ENCODE measurements around the gene SOX11.

GRCh38 chr2:5672749-5673144, 19.4 kb upstream of the SOX11 start:
- TF ChIP-seq RARB (CRISPR knock-in tag; IDR thresholded peaks at IDR 0.05) (no peak), SNAI2 (CRISPR knock-in tag; IDR thresholded peaks at IDR 0.05) (no peak), PATZ1 (CRISPR knock-in tag; IDR thresholded peaks at IDR 0.05; ENCODE audit: borderline replicate concordance) (no peak), TSHZ2 (CRISPR knock-in tag; IDR thresholded peaks at IDR 0.05) (no peak), CREB5 (CRISPR knock-in tag; IDR thresholded peaks at IDR 0.05; ENCODE audit: low read depth) (no peak), ARNTL (CRISPR knock-in tag; IDR thresholded peaks at IDR 0.05; ENCODE audit: borderline replicate concordance, low read depth) (no peak), TOX (CRISPR knock-in tag; IDR thresholded peaks at IDR 0.05; ENCODE audit: borderline replicate concordance) (no peak), ZFP3 (CRISPR knock-in tag; IDR thresholded peaks at IDR 0.05) (no peak), ZFP30 (CRISPR knock-in tag; IDR thresholded peaks at IDR 0.05) (no peak), ZNF565 (CRISPR knock-in tag; conservative IDR thresholded peaks at IDR 0.05; ENCODE audit: low read depth) (no peak)
